Subcutaneous abdominal adipose tissue (tissue), 5 donors: Measurements from ENCODE around the gene MAL.

Source experiments
- H3K27ac ChIP-seq: one replicate; pipeline ENCODE4 v1.7.0; 2013; ENCODE audit warnings: low read depth, mild to moderate bottlenecking, inconsistent platforms, low read length, moderate library complexity
- H3K27me3 ChIP-seq, 5 donors: one replicate each; pipeline ENCODE4 v1.7.0; 2013; ENCODE audit warnings: low read length in 5 of 5, inconsistent platforms in 1 of 5; ENCODE audit not compliant: control insufficient read depth in 5 of 5, insufficient read depth in 4 of 5
- H3K36me3 ChIP-seq, 5 donors: one replicate each; pipeline ENCODE4 v1.7.0; 2013; ENCODE audit warnings: low read length in 5 of 5; ENCODE audit not compliant: control insufficient read depth in 5 of 5, insufficient read depth in 5 of 5
- H3K4me1 ChIP-seq, 5 donors: one replicate each; pipeline ENCODE4 v1.7.0; 2013; ENCODE audit warnings: low read length in 5 of 5, mild to moderate bottlenecking in 3 of 5, moderate library complexity in 1 of 5; ENCODE audit not compliant: control insufficient read depth in 5 of 5, insufficient read depth in 5 of 5
- H3K4me3 ChIP-seq, 5 donors: one replicate each; pipeline ENCODE4 v1.7.0; 2013; ENCODE audit warnings: low read length in 5 of 5, low read depth in 1 of 5
- H3K9ac ChIP-seq, 5 donors: one replicate each; pipeline ENCODE4 v1.7.0; 2013; ENCODE audit warnings: low read length in 5 of 5, mild to moderate bottlenecking in 4 of 5, moderate library complexity in 3 of 5
- H3K9me3 ChIP-seq, 5 donors: one replicate each; pipeline ENCODE4 v1.7.0; 2013; ENCODE audit warnings: low read length in 5 of 5; ENCODE audit not compliant: control insufficient read depth in 5 of 5
- donor health status: healthy.
- donor health status: healthy.
- donor health status: healthy.
- donor health status: healthy.
- donor health status: healthy.

MAL gene

GRCh38 chr2:95021023-95021416 is 4.5 kb upstream of the MAL start:
- Histone ChIP-seq H3K27ac (no peak overlapping the region), H3K27me3 (peaks cover 17 to 55% (median 51%) of the 10 kb centered on the region in 5 donors), H3K4me1 (peaks cover 1 to 9% (median 5%) of the 10 kb centered on the region in 5 donors), H3K4me3 (no peak overlapping the region), H3K36me3 (no peaks in the 10 kb centered on the region), H3K9me3 (no peaks in the 10 kb centered on the region), H3K9ac (no peak overlapping the region)

GRCh38 chr2:95021847-95022246 is 3.7 kb upstream of the MAL start:
- peaks cover 1 to 11% (median 7%) of the 10 kb centered on the region in 5 donors for H3K4me1 ChIP-seq
- H3K27ac ChIP-seq = no peak overlapping the region
- H3K36me3 ChIP-seq = no peaks in the 10 kb centered on the region
- H3K27me3 ChIP-seq = peaks cover 21 to 61% (median 57%) of the 10 kb centered on the region in 5 donors
- no peaks in the 10 kb centered on the region for H3K9me3 ChIP-seq
- H3K9ac ChIP-seq = no peak overlapping the region
- H3K4me3 ChIP-seq = no peak overlapping the region

GRCh38 chr2:95022309-95023221 is 2.9 kb upstream of the MAL start:
- H3K4me1 ChIP-seq = peaks cover 1 to 11% (median 7%) of the 10 kb centered on the region in 5 donors
- H3K4me3 ChIP-seq = no peak overlapping the region
- H3K27ac ChIP-seq = no peak overlapping the region
- H3K36me3 ChIP-seq = no peaks in the 10 kb centered on the region
- no peak overlapping the region for H3K9ac ChIP-seq
- H3K27me3 ChIP-seq = peaks cover 25 to 68% (median 61%) of the 10 kb centered on the region in 5 donors
- no peaks in the 10 kb centered on the region for H3K9me3 ChIP-seq

DNA sequence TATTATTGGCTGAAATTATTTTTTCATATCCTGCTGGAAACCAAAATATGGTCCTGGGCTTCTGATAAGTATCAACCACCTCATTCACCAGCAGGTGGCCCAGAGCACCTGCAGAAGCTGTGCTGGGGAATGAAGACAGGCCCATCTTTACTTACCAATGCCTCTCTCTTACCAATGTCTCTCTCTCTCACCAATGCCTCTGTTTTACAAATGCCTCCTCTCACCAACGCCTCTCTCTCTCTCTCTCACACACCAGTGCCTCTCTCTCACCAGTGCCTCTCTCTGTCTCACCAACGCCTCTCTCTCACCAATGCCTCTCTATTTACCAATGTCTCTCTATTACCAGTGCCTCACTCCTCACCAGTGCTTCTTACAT is 2.3 kb upstream of the MAL start:
- Histone ChIP-seq H3K4me1 (peaks cover 1 to 11% (median 7%) of the 10 kb centered on the region in 5 donors), H3K9me3 (no peaks in the 10 kb centered on the region), H3K4me3 (no peak overlapping the region), H3K27ac (no peak overlapping the region), H3K27me3 (peaks cover 20 to 71% (median 58%) of the 10 kb centered on the region in 5 donors), H3K9ac (no peak overlapping the region), H3K36me3 (no peaks in the 10 kb centered on the region)

DNA sequence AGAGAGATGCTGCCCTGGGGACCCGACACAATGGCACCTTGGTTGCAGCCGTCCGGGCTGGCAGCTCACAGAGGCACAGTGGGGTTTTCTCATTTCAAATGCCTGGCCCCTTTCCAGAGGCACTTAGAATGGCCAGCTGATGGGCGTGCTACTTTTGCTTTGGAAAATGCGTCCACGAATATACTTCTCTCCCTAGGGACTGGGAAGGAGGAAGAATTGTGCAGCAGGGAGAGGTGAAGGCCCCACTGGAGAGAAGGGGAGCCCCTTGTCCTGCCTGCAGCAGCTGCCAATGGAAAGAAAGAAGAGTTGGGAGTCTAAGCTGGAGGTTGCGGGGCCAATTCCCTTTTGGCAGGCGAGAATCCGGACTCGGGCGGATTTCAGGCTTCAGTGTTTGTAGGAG is 1.1 kb upstream of the MAL start:
- H3K27me3 ChIP-seq = peaks cover 20 to 71% (median 54%) of the 10 kb centered on the region in 5 donors
- no peaks in the 10 kb centered on the region for H3K36me3 ChIP-seq
- H3K27ac ChIP-seq = no peak overlapping the region
- H3K4me3 ChIP-seq = no peak overlapping the region
- H3K4me1 ChIP-seq = peaks cover 1 to 11% (median 7%) of the 10 kb centered on the region in 5 donors
- H3K9ac ChIP-seq = no peak overlapping the region
- no peaks in the 10 kb centered on the region for H3K9me3 ChIP-seq

GRCh38 chr2:95024960-95025405 is 525 bp upstream of the MAL start:
- H3K9ac ChIP-seq = no peak overlapping the region
- H3K4me3 ChIP-seq = no peak overlapping the region

GRCh38 chr2:95026471-95027368 is 1.2 kb downstream of the MAL start:
- Histone ChIP-seq H3K27ac (no peak overlapping the region), H3K4me1 (peaks cover 1 to 11% (median 7%) of the 10 kb centered on the region in 5 donors), H3K27me3 (peaks cover 20 to 69% (median 60%) of the 10 kb centered on the region in 5 donors), H3K36me3 (no peaks in the 10 kb centered on the region), H3K9ac (no peak overlapping the region), H3K4me3 (no peak overlapping the region), H3K9me3 (no peaks in the 10 kb centered on the region)

More at GRCh38 chr2:95024960-95025405, 525 bp upstream of the MAL start:
- Histone ChIP-seq H3K9me3 (no peaks in the 10 kb centered on the region), H3K36me3 (no peaks in the 10 kb centered on the region), H3K4me1 (peaks cover 1 to 11% (median 7%) of the 10 kb centered on the region in 5 donors), H3K27me3 (peaks cover 20 to 72% (median 55%) of the 10 kb centered on the region in 5 donors), H3K27ac (no peak overlapping the region)

GRCh38 chr2:95027369-95027720 is 1.8 kb downstream of the MAL start:
- Histone ChIP-seq H3K27ac (no peak overlapping the region), H3K27me3 (peaks cover 24 to 69% (median 60%) of the 10 kb centered on the region in 5 donors)

GRCh38 chr2:95029898-95030341 is 4.4 kb downstream of the MAL start:
- Histone ChIP-seq H3K36me3 (no peaks in the 10 kb centered on the region), H3K9me3 (no peaks in the 10 kb centered on the region), H3K4me3 (no peak overlapping the region), H3K9ac (no peak overlapping the region), H3K4me1 (peaks cover 0 to 11% (median 7%) of the 10 kb centered on the region in 5 donors), H3K27me3 (peaks cover 23 to 54% (median 47%) of the 10 kb centered on the region in 5 donors), H3K27ac (no peak overlapping the region)

More at GRCh38 chr2:95027369-95027720, 1.8 kb downstream of the MAL start:
- Histone ChIP-seq H3K36me3 (no peaks in the 10 kb centered on the region), H3K4me1 (peaks cover 1 to 11% (median 7%) of the 10 kb centered on the region in 5 donors), H3K9me3 (no peaks in the 10 kb centered on the region), H3K4me3 (no peak overlapping the region), H3K9ac (no peak overlapping the region)
